ENCODE data around the gene ADNP2.

- TF ChIP-seq CTCF (IDR thresholded peaks at IDR 0.05), result no peak
- TF ChIP-seq POLR2A (IDR thresholded peaks at IDR 0.05), result no peak
Observed at GRCh38 chr18:80088823-80089222, 20.2 kb upstream of the ADNP2 start.
